ENCODE results near the gene HSF2. TPM values are rescaled to one million over a fixed set of nuclear protein-coding genes. Genes with fewer than 3 reads are reported as not detected.

The HSF2 gene
- total RNA-seq, 1 experiment from 2014 or later = 19.8 TPM

DNA sequence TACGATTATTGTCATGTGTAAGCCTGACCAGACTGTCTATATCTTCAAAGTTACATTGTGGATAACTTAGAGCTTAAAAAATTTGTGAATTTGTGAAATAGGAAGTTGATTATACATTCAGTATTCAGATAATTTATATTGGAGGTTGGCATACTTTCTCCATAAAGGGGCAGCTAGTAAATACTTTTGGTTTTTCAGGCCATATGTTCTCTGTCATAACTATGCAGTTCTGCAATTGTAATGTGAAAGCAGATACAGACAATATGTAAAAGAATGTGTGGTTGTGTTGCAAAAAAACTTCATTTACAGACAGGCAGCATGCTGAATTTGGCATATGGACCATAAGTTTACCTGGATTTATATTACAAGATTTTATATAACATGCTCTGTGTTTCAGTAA, 29.3 kb downstream of the HSF2 start:
- no peaks in the 10 kb centered on the region for H3K4me1 ChIP-seq (ENCODE audit: control insufficient read depth in 1 of 2, insufficient read depth in 2 of 2, low read length in 2 of 2)
- H3K9me2 ChIP-seq (ENCODE audit: insufficient read depth) = no peaks in the 10 kb centered on the region
- no peak overlapping the region for H3K9ac ChIP-seq (ENCODE audit: low read length)
- no peaks in the 10 kb centered on the region for H3K27me3 ChIP-seq (ENCODE audit: insufficient read depth, low read length)
- H2AFZ ChIP-seq (ENCODE audit: low read depth, low read length, poor library complexity, severe bottlenecking) = no peak overlapping the region
- POLR2A ChIA-PET = no interaction called here
- RAD21 ChIA-PET (ENCODE audit: low non-redundant PET in 1 of 2, low total read pairs in 2 of 2, uncharacterized antibody in 2 of 2, unreplicated experiment in 2 of 2) = no interaction called here
- no TSS peak for BruUV-seq (replicated peaks)
- H3K4me2 ChIP-seq (ENCODE audit: low read length) = no peak overlapping the region
- no peaks in the 10 kb centered on the region; the same call in 1 of the 2 replicates for H4K20me1 ChIP-seq (ENCODE audit: insufficient read depth)
- H3K4me3 ChIP-seq (replicated peaks in 1 of 2; ENCODE audit: low read depth in 1 of 2, low read length in 2 of 2) = no peak overlapping the region
- TF ChIP-seq FOSL1 (IDR thresholded peaks at IDR 0.05; ENCODE audit: low read depth) (no peak), EZH2phosphoT487 (IDR thresholded peaks at IDR 0.05; ENCODE audit: borderline replicate concordance) (no peak), TCF7L2 (IDR thresholded peaks at IDR 0.05; ENCODE audit: borderline replicate concordance, extremely low read depth, insufficient read depth, insufficient read length) (no peak), JUND (IDR thresholded peaks at IDR 0.05) (no peak), EGR1 (IDR thresholded peaks at IDR 0.05; ENCODE audit: low read depth) (no peak), REST (IDR thresholded peaks at IDR 0.05; ENCODE audit: low read depth) (no peak), YY1 (IDR thresholded peaks at IDR 0.05; ENCODE audit: extremely low read depth, insufficient replicate concordance, low read depth, low read length) (no peak), CEBPB (IDR thresholded peaks at IDR 0.05; ENCODE audit: low read depth) (no peak), ZFX (IDR thresholded peaks at IDR 0.05) (no peak), SP1 (IDR thresholded peaks at IDR 0.05; ENCODE audit: low read depth) (no peak), CBX3 (IDR thresholded peaks at IDR 0.05; ENCODE audit: low read depth) (no peak), ATF3 (IDR thresholded peaks at IDR 0.05) (no peak), ELF1 (IDR thresholded peaks at IDR 0.05; ENCODE audit: borderline replicate concordance, low read depth) (no peak), POLR2AphosphoS5 (IDR thresholded peaks at IDR 0.05; ENCODE audit: low read depth, low read length) (no peak), EZH2 (IDR thresholded peaks at IDR 0.05) (no peak), ZBTB33 (IDR thresholded peaks at IDR 0.05; ENCODE audit: extremely low read depth, insufficient replicate concordance, low read length) (no peak)
- TF ChIP-seq, protein P1, sequence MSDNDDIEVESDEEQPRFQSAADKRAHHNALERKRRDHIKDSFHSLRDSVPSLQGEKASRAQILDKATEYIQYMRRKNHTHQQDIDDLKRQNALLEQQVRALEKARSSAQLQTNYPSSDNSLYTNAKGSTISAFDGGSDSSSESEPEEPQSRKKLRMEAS (IDR thresholded peaks at IDR 0.05) = no peak
- ATAC-seq (no peak), DNase-seq (ENCODE audit: low read depth, low spot score) (no peak)
- CTCF ChIA-PET = no interaction called here
- no peak overlapping the region for H3K27ac ChIP-seq (ENCODE audit: low read depth, low read length)
- intact Hi-C loops (cut with micrococcal nuclease) = no loop called here
- H3K79me2 ChIP-seq (ENCODE audit: insufficient read depth, low read length) = no peaks in the 10 kb centered on the region
- H3K9me3 ChIP-seq (ENCODE audit: control insufficient read depth in 1 of 2, insufficient read depth in 1 of 2, low read depth in 1 of 2, low read length in 2 of 2) = no peaks in the 10 kb centered on the region
- H3K36me3 ChIP-seq (ENCODE audit: control insufficient read depth in 1 of 2, insufficient read depth in 2 of 2, low read length in 2 of 2) = peaks cover 23 to 28% of the 10 kb centered on the region in 2 experiments

Measured in HCT116 (cell line).